HepG2 (cell line): ENCODE results near the gene ANKRD42. TPM values are rescaled to one million over a fixed set of nuclear protein-coding genes. Genes with fewer than 3 reads are reported as not detected.

Experiments used
- CEBPB ChIP-seq: IDR thresholded peaks from 2 replicates; pipeline ENCODE4 v1.6.1; 2011; ENCODE audit warnings: low read depth, low read length, improper control_type of control experiment, borderline replicate concordance
- ELF4 ChIP-seq: sonication (generic); formaldehyde crosslinking; IDR thresholded peaks from 2 replicates; pipeline ENCODE4 v1.5.0; 2020; ENCODE audit warnings: missing genetic modification reagents, mild to moderate bottlenecking, moderate library complexity, borderline replicate concordance
- FLYWCH1 ChIP-seq: sonication (generic); formaldehyde crosslinking; IDR thresholded peaks from 2 replicates; pipeline ENCODE4 v1.8.1; 2023; ENCODE audit warnings: mild to moderate bottlenecking, missing genetic modification reagents
- ISX ChIP-seq: sonication (generic); formaldehyde crosslinking; conservative IDR thresholded peaks from 2 replicates; pipeline ENCODE4 v1.5.0; 2020; ENCODE audit warnings: missing genetic modification reagents
- NKX3-1 ChIP-seq: sonication (generic); formaldehyde crosslinking; IDR thresholded peaks from 2 replicates; pipeline ENCODE4 v1.5.0; 2020; ENCODE audit warnings: missing genetic modification reagents
- SMARCC2 ChIP-seq: fragments of 450-650 bp; IDR thresholded peaks from 2 replicates; pipeline ENCODE4 v1.6.1; 2017; ENCODE audit warnings: antibody characterized with exemption, mild to moderate bottlenecking
- SMC3 ChIP-seq: IDR thresholded peaks from 2 replicates; pipeline ENCODE4 v1.6.1; 2011; ENCODE audit warnings: low read length, improper control_type of control experiment
- SP5 ChIP-seq: IDR thresholded peaks from 2 replicates; pipeline ENCODE4 v1.6.1; 2016; ENCODE audit warnings: low read depth, borderline replicate concordance
- TAF1 ChIP-seq: sonication (generic); formaldehyde crosslinking; IDR thresholded peaks from 2 replicates; pipeline ENCODE4 v1.4.0; 2020; ENCODE audit warnings: missing genetic modification reagents
- TARDBP ChIP-seq: sonication (generic); formaldehyde crosslinking; IDR thresholded peaks from 2 replicates; pipeline ENCODE4 v1.8.0; 2022; ENCODE audit warnings: mild to moderate bottlenecking, missing genetic modification reagents
- TMF1 ChIP-seq: sonication (generic); formaldehyde crosslinking; IDR thresholded peaks from 2 replicates; pipeline ENCODE4 v1.8.1; 2022; ENCODE audit warnings: low read depth, missing genetic modification reagents
- TP53 ChIP-seq: sonication (generic); formaldehyde crosslinking; conservative IDR thresholded peaks from 2 replicates; pipeline ENCODE4 v1.4.0; 2020; ENCODE audit warnings: missing genetic modification reagents
- ZNF143 ChIP-seq: sonication (generic); formaldehyde crosslinking; IDR thresholded peaks from 2 replicates; pipeline ENCODE4 v1.4.0; 2020; ENCODE audit warnings: missing genetic modification reagents
- ZNF484 ChIP-seq: sonication (generic); formaldehyde crosslinking; IDR thresholded peaks from 2 replicates; pipeline ENCODE4 v1.5.1; 2020; ENCODE audit warnings: mild to moderate bottlenecking, low read depth, missing genetic modification reagents, borderline replicate concordance
- ZNF543 ChIP-seq: sonication (generic); formaldehyde crosslinking; IDR thresholded peaks from 2 replicates; pipeline ENCODE4 v1.4.0; 2020; ENCODE audit warnings: mild to moderate bottlenecking, missing genetic modification reagents
- ZNF570 ChIP-seq: sonication (generic); formaldehyde crosslinking; IDR thresholded peaks from 2 replicates; pipeline ENCODE4 v1.4.0; 2020; ENCODE audit warnings: mild to moderate bottlenecking, missing genetic modification reagents, borderline replicate concordance
- ZNF841 ChIP-seq: sonication (generic); formaldehyde crosslinking; IDR thresholded peaks from 2 replicates; pipeline ENCODE4 v1.8.1; 2023; ENCODE audit warnings: missing genetic modification reagents, borderline replicate concordance
- ZSCAN29 ChIP-seq: sonication (generic); formaldehyde crosslinking; conservative IDR thresholded peaks from 2 replicates; pipeline ENCODE4 v1.4.0; 2020; ENCODE audit warnings: mild to moderate bottlenecking, missing genetic modification reagents
- polyA plus RNA-seq, 8 experiments: library from polyadenylated mRNA; depleted of rRNA in 3 of 8; stranded (reverse) in 7 of 8; unstranded in 1 of 8; fragments of >200 nt; fragmentation: Illumina TruSeq in 4 of 8; extraction: Trizol in 4 of 8; gene quantifications; 2 replicates each; pipeline versions ENCODE4 v1.2.1 to v1.2.3, GENCODE V29; 2011 to 2016; ENCODE audit warnings: low read depth in 4 of 8, missing spikeins in 1 of 8, mixed read lengths in 1 of 8; ENCODE audit not compliant: insufficient read depth in 1 of 8
- total RNA-seq, 5 experiments: library from RNA; depleted of rRNA; stranded (reverse); fragments of >200 nt; fragmentation: Illumina TruSeq; extraction: Trizol; gene quantifications; 2 replicates each; pipeline ENCODE4 v1.2.3, GENCODE V29; 2016; ENCODE audit warnings: low read depth in 1 of 5
- TF ChIP-seq, protein P1 (sequence below): sonication (generic); formaldehyde crosslinking; IDR thresholded peaks from 2 replicates; pipeline ENCODE4 v1.9.0; 2022; ENCODE audit warnings: low read depth, missing genetic modification reagents
- TF ChIP-seq, protein P2 (sequence below): sonication (generic); formaldehyde crosslinking; IDR thresholded peaks from 2 replicates; pipeline ENCODE4 v1.4.0; 2020; ENCODE audit warnings: missing genetic modification reagents
- TF ChIP-seq, protein P3 (sequence below): sonication (generic); formaldehyde crosslinking; IDR thresholded peaks from 2 replicates; pipeline ENCODE4 v1.4.0; 2020; ENCODE audit warnings: missing genetic modification reagents, borderline replicate concordance

The ANKRD42 gene
- total and polyA plus RNA-seq, 2 of the 13 experiments (the other 11 are each of a cell fraction or from before 2014, with no cell fraction given) = 2.2 to 3.7 TPM

DNA sequence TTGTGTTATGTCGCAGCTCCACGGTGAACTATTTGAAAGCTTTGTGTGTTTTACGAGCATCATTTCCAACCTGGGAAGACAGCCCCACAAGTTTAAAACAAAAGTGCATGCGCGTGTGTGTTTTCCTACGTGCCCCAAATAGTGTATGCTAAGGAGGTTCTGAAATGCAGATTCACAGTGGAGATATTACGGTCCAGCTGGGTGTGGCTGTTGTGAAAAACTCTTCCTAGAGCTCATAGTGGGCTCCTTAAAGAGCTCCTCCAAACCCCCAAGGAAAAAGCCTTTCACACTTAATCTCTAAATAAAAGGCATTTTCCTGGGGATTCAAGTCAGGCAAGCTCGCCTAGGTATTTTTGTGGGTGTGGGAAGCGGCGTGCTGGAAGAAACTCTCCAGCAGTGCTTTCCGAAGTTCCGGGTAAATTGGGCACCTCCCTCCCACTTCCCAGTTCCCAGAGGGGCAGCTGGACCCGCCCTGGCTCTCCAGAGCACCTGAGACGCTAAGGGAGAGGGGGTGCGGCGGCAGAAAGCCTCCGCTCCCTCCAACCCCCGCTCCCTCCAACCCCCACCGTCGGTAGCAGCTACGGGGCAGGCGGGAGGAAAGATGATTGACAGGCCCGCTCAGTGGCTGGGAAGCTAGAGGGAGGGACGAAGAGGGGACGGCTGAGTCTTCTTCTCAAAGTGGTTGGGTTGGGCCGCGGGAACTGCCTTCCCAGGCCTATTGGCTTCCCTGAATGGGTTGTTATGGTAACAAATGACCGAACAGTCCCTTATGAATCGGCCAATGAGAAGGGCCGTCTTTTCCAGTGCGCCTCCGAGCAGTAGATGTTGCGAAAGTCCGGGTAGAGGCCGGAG is 37.1 kb upstream of the ANKRD42 start (continued):
- TF ChIP-seq, protein P1, sequence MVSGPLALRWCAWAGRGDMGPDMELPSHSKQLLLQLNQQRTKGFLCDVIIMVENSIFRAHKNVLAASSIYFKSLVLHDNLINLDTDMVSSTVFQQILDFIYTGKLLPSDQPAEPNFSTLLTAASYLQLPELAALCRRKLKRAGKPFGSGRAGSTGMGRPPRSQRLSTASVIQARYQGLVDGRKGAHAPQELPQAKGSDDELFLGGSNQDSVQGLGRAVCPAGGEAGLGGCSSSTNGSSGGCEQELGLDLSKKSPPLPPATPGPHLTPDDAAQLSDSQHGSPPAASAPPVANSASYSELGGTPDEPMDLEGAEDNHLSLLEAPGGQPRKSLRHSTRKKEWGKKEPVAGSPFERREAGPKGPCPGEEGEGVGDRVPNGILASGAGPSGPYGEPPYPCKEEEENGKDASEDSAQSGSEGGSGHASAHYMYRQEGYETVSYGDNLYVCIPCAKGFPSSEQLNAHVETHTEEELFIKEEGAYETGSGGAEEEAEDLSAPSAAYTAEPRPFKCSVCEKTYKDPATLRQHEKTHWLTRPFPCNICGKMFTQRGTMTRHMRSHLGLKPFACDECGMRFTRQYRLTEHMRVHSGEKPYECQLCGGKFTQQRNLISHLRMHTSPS (CRISPR knock-in tag) = 0 out of 2 replicates have a peak, but pooled peaks have one; percentile 39
- TF ChIP-seq, protein P2, sequence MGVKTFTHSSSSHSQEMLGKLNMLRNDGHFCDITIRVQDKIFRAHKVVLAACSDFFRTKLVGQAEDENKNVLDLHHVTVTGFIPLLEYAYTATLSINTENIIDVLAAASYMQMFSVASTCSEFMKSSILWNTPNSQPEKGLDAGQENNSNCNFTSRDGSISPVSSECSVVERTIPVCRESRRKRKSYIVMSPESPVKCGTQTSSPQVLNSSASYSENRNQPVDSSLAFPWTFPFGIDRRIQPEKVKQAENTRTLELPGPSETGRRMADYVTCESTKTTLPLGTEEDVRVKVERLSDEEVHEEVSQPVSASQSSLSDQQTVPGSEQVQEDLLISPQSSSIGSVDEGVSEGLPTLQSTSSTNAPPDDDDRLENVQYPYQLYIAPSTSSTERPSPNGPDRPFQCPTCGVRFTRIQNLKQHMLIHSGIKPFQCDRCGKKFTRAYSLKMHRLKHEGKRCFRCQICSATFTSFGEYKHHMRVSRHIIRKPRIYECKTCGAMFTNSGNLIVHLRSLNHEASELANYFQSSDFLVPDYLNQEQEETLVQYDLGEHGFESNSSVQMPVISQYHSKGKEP = no peak
- TF ChIP-seq ZNF484 (CRISPR knock-in tag) (no peak), ZNF143 (CRISPR knock-in tag) (peak; percentile 44; the same call in 1 of the 2 replicates), FLYWCH1 (CRISPR knock-in tag) (no peak), CEBPB (peak; percentile 99), TARDBP (CRISPR knock-in tag) (0 out of 2 replicates have a peak, but pooled peaks have one; percentile 27), SMC3 (no peak), SMARCC2 (no peak), ZNF841 (CRISPR knock-in tag) (no peak), TP53 (CRISPR knock-in tag) (no peak), NKX3-1 (CRISPR knock-in tag) (no peak), ZSCAN29 (CRISPR knock-in tag) (no peak), ZNF570 (CRISPR knock-in tag) (no peak), SP5 (CRISPR knock-in tag) (peak; percentile 14; the same call in 1 of the 2 replicates), ELF4 (peak; percentile 27; the same call in 1 of the 2 replicates), TAF1 (CRISPR knock-in tag) (no peak), TMF1 (CRISPR knock-in tag) (no peak), ZNF543 (CRISPR knock-in tag) (peak; percentile 37; the same call in 1 of the 2 replicates), ISX (CRISPR knock-in tag) (no peak)
- TF ChIP-seq, protein P3, sequence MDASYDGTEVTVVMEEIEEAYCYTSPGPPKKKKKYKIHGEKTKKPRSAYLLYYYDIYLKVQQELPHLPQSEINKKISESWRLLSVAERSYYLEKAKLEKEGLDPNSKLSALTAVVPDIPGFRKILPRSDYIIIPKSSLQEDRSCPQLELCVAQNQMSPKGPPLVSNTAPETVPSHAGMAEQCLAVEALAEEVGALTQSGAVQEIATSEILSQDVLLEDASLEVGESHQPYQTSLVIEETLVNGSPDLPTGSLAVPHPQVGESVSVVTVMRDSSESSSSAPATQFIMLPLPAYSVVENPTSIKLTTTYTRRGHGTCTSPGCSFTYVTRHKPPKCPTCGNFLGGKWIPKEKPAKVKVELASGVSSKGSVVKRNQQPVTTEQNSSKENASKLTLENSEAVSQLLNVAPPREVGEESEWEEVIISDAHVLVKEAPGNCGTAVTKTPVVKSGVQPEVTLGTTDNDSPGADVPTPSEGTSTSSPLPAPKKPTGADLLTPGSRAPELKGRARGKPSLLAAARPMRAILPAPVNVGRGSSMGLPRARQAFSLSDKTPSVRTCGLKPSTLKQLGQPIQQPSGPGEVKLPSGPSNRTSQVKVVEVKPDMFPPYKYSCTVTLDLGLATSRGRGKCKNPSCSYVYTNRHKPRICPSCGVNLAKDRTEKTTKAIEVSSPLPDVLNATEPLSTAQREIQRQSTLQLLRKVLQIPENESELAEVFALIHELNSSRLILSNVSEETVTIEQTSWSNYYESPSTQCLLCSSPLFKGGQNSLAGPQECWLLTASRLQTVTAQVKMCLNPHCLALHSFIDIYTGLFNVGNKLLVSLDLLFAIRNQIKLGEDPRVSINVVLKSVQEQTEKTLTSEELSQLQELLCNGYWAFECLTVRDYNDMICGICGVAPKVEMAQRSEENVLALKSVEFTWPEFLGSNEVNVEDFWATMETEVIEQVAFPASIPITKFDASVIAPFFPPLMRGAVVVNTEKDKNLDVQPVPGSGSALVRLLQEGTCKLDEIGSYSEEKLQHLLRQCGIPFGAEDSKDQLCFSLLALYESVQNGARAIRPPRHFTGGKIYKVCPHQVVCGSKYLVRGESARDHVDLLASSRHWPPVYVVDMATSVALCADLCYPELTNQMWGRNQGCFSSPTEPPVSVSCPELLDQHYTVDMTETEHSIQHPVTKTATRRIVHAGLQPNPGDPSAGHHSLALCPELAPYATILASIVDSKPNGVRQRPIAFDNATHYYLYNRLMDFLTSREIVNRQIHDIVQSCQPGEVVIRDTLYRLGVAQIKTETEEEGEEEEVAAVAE (CRISPR knock-in tag) = peak; percentile 99
